HEK293T (cell line): ENCODE measurements around the gene POLDIP3.

ENCODE experiments used
- BHLHE40 ChIP-seq: fragments of 450-650 bp; IDR thresholded peaks from 2 replicates; pipeline ENCODE4 v1.6.1; 2016; ENCODE audit warnings: mild to moderate bottlenecking, moderate library complexity, borderline replicate concordance
- ELF4 ChIP-seq: fragments of 450-650 bp; IDR thresholded peaks from 2 replicates; pipeline ENCODE4 v1.6.1; 2017; ENCODE audit warnings: antibody characterized with exemption
- L3MBTL2 ChIP-seq: fragments of 450-650 bp; conservative IDR thresholded peaks from 2 replicates; pipeline ENCODE4 v1.6.1; 2016; ENCODE audit warnings: mild to moderate bottlenecking
- NFRKB ChIP-seq: fragments of 450-650 bp; IDR thresholded peaks from 2 replicates; pipeline ENCODE4 v1.6.1; 2016; ENCODE audit warnings: mild to moderate bottlenecking, moderate library complexity
- SP1 ChIP-seq: fragments of 450-650 bp; IDR thresholded peaks from 2 replicates; pipeline ENCODE4 v1.6.1; 2017
- TARDBP ChIP-seq: fragments of 450-650 bp; IDR thresholded peaks from 2 replicates; pipeline ENCODE4 v1.6.1; 2016
- TF ChIP-seq, protein P1 (sequence below): fragments of 450-650 bp; IDR thresholded peaks from 2 replicates; pipeline ENCODE4 v1.6.1; 2016

DNA sequence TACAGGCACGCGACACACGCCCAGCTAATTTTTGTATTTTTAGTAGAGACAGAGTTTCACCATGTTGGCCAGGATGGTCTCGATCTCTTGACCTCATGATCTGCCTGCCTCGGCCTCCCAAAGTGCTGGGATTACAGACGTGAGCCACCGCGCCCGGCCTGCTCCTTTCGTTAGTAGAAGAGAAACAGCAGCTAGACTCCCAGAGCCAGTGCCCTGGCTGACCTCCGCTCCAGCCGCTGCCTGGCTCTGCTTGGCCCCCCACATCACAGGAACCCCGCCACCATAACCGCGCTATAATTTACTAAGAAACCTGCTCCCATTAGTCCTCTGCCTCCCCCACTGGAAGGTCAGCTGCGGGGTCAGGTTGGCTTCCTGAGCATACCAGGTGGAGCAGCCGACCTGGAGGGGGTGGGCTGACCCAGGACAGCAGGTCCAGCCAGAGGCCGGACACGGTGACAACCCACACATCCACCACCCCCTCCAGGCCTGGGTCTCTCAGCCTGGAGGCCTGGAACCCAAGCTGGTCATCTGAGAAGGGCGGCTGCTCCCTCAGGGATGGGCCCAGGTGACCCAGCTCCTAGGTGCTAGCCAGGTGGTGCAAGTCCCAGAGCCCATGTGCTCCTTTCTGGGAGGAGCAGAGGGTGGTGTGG lies 7.5 kb upstream of the POLDIP3 start:
- no peak for TF ChIP-seq BHLHE40
- TF ChIP-seq NFRKB: no peak
- TF ChIP-seq TARDBP: no peak
- no peak for TF ChIP-seq SP1
- no peak for TF ChIP-seq L3MBTL2
- no peak for TF ChIP-seq ELF4
- TF ChIP-seq, protein P1, sequence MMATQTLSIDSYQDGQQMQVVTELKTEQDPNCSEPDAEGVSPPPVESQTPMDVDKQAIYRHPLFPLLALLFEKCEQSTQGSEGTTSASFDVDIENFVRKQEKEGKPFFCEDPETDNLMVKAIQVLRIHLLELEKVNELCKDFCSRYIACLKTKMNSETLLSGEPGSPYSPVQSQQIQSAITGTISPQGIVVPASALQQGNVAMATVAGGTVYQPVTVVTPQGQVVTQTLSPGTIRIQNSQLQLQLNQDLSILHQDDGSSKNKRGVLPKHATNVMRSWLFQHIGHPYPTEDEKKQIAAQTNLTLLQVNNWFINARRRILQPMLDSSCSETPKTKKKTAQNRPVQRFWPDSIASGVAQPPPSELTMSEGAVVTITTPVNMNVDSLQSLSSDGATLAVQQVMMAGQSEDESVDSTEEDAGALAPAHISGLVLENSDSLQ: no peak
